Heart left ventricle (tissue), 16 donors: ENCODE results near the gene CHCHD1. TPM values are rescaled to one million over a fixed set of nuclear protein-coding genes. Genes with fewer than 3 reads are reported as not detected.

Experiments used
- ATAC-seq, 4 donors: fragments of 200-7000 bp; cut with Tn5 transposase; one replicate each; pipeline ENCODE4 v1.9.1; 2020 to 2022; ENCODE audit warnings: moderate library complexity in 4 of 4, mild to moderate bottlenecking in 3 of 4, moderate number of reproducible peaks in 1 of 4
- DNase-seq, 5 donors: peaks; one replicate each; pipeline ENCODE4 v3.0.0-alpha.2; 2020
- H3K27ac ChIP-seq, 12 donors: fragments of 200-600 bp; sonication (generic) in 4 of 12; one replicate each; pipeline versions ENCODE4 v1.5.0 to v1.8.0; 2016 to 2022; ENCODE audit warnings: mild to moderate bottlenecking in 2 of 12
- H3K27me3 ChIP-seq, 9 donors: fragments of 200-600 bp; sonication (generic) in 2 of 9; one replicate each; pipeline versions ENCODE4 v1.5.1 to v1.8.0; 2016 to 2022; ENCODE audit warnings: mild to moderate bottlenecking in 3 of 9
- H3K36me3 ChIP-seq, 9 donors: fragments of 200-600 bp; sonication (generic) in 2 of 9; one replicate each; pipeline versions ENCODE4 v1.5.0 to v1.8.0; 2018 to 2022; ENCODE audit warnings: mild to moderate bottlenecking in 2 of 9
- H3K4me1 ChIP-seq, 12 donors: fragments of 200-600 bp; sonication (generic) in 4 of 12; one replicate each; pipeline versions ENCODE4 v1.5.0 to v1.8.0; 2016 to 2022; ENCODE audit warnings: mild to moderate bottlenecking in 3 of 12
- H3K4me3 ChIP-seq, 12 donors: fragments of 200-600 bp; sonication (generic) in 4 of 12; one replicate each; pipeline versions ENCODE4 v1.5.0 to v1.8.0; 2017 to 2022; ENCODE audit warnings: mild to moderate bottlenecking in 9 of 12, moderate library complexity in 4 of 12
- H3K9me3 ChIP-seq, 12 donors: fragments of 200-600 bp; sonication (generic) in 4 of 12; one replicate each; pipeline versions ENCODE4 v1.5.0 to v1.8.0; 2016 to 2022; ENCODE audit warnings: mild to moderate bottlenecking in 1 of 12
- CTCF ChIP-seq, 12 donors: fragments of 200-600 bp; sonication (generic) in 4 of 12; IDR thresholded peaks; one replicate each; pipeline versions ENCODE4 v1.5.0 to v1.8.0; 2018 to 2022; ENCODE audit warnings: antibody characterized with exemption in 12 of 12, mild to moderate bottlenecking in 5 of 12
- POLR2A ChIP-seq, 2 donors: fragments of 450-650 bp; IDR thresholded peaks; one replicate each; pipeline ENCODE4 v1.6.1; 2017; ENCODE audit warnings: antibody characterized with exemption in 2 of 2, mild to moderate bottlenecking in 2 of 2, moderate library complexity in 2 of 2
- WGBS, 4 donors: extraction: QIAGEN DNeasy Blood & Tissue Kit in 2 of 4; methylation state at CpG; one replicate each; pipeline versions ENCODE4 v1.1.5 to v1.1.7; 2013 to 2018; 5-methylcytosine and 5-hydroxymethylcytosine counted together
- intact Hi-C, 10 donors: fragments of 100-400 bp; cut with DNase I; formaldehyde crosslinking; loops; one replicate each; pipeline versions ENCODE4 v1.11.1 to v1.14.2; 2022
- long read RNA-seq, 3 donors: library from polyadenylated mRNA; unstranded; transcript quantifications; one replicate each; pipeline ENCODE4 v2.0.0, GENCODE V29; 2020 to 2021
- polyA plus RNA-seq, 2 donors: library from polyadenylated mRNA; stranded (reverse); fragments of 200-250 nt; gene quantifications; one replicate each; pipeline ENCODE4 v1.2.3, GENCODE V29; 2013
- total RNA-seq, 9 donors: library from RNA; depleted of rRNA in 2 of 9; stranded (reverse); fragments of >200 nt in 2 of 9; fragmentation: NEBNext Ultra II Directional in 3 of 9; extraction: Animal tissue kit (Norgen Biotek cat#: 25700) in 3 of 9; gene quantifications; one replicate each; pipeline versions ENCODE4 v1.1.0 to v1.2.4, GENCODE V29; 2016 to 2023
- donor health status: ischemic (EF 13 %, LVEDD 7.1; RV severe dilation, severe dysfunction).
- donor health status: healthy with polysubstance abuse.
- donor health status: DM: no; HTN: yes; CAD: no.
- donor health status: DM: no; HTN: no; CAD: no.
- donor health status: ischemic (EF 25% LVEDD 6.9; RV normal size, moderate dysfunction).
- donor health status: ischemic (EF 25% LVEDD 5.7; RV mildly dilated, moderate dysfunction).
- donor health status: healthy.
- donor health status: DM: yes; HTN: yes; CAD: no.
- donor health status: ischemic (EF 35%, LVEDD 5.7; RV mildly dilated, moderate dysfunction).
- donor health status: nonischemic (EF 11% LVEDD 7.7; RV severe dilation, severe dysfunction).
- donor health status: DM: yes; HTN: yes; CAD: no.
- donor health status: PGD.
- donor health status: ischemic (EF 29% LVEDD 5.4; RV normal size, mild dysfunction).
- donor health status: nonischemic (EF 23%, LVEDD 6.1; RV moderate dilation, normal function).

CHCHD1 gene
- total RNA-seq = 10 to 100 TPM; 17.3 to 39.8 (median 22.7) TPM
- 10 to 100 TPM; 76.0 to 77.9 TPM for polyA plus RNA-seq
- long read RNA-seq, donor 1, transcript CHCHD1-201 (3 exons, 835 nt) = major isoform, 19 of 23 reads
- long read RNA-seq, donor 1, partial matches to known transcripts = 4 of 23 reads
- long read RNA-seq, donor 1, other reads (novel, unspliced or antisense) = 0 of 23 reads
- long read RNA-seq, donor 2, transcript CHCHD1-201 (3 exons, 835 nt) = major isoform, 13 of 16 reads
- long read RNA-seq, donor 2, partial matches to known transcripts = 0 of 16 reads
- long read RNA-seq, donor 2, other reads (novel, unspliced or antisense) = 2 of 16 reads
- long read RNA-seq, donor 3, transcript CHCHD1-201 (3 exons, 835 nt) = major isoform, 14 of 15 reads
- long read RNA-seq, donor 3, partial matches to known transcripts = 0 of 15 reads
- long read RNA-seq, donor 3, other reads (novel, unspliced or antisense) = 1 of 15 reads

- H3K4me3 ChIP-seq = peak within 1 kb of the TSS; percentile 70 to 99 (median 92)
- 0 to 1% (median 0%) methylated on average over 51 to 57 of the region's 57 CpGs for WGBS, 4 donors
- no peaks in the 10 kb centered on the region for H3K27me3 ChIP-seq
- DNase-seq (peak; percentile 92 to 97 (median 94)), ATAC-seq (peak; percentile 60 to 84 (median 79))
- no peaks in the 10 kb centered on the region for H3K9me3 ChIP-seq
- peaks cover 0 to 33% (median 29%) of the 10 kb centered on the region in 9 donors for H3K36me3 ChIP-seq
- peaks cover 6 to 53% (median 43%) of the 10 kb centered on the region in 12 donors for H3K4me1 ChIP-seq
- intact Hi-C loops = loop anchor here in 1 of 10 donors (5.0 kb wide), 1 partner anchor 35 kb away; no protein-coding TSS in a partner anchor
- TF ChIP-seq POLR2A (IDR thresholded peaks at IDR 0.05) (peak in 1 of 2 donors; percentile 66), CTCF (IDR thresholded peaks at IDR 0.05) (peak in 1 of 12 donors; percentile 4)
- H3K27ac ChIP-seq = peak within 1 kb of the TSS; percentile 75 to 97 (median 93)
Observed at GRCh38 chr10:73781879-73782748, at the start of gene CHCHD1. CHCHD1 (plus strand) TSS chr10:73782048; CDS start chr10:73782076, 28 bp downstream.

GRCh38 chr10:73732426-73732825 lies 49.4 kb upstream of the CHCHD1 start:
- intact Hi-C loops = loop anchor here in 3 of 10 donors (5.0 to 10.0 kb wide), 2 partner anchors 78 to 80 kb away; partner anchors contain the start of gene SYNPO2L (in 1 of the 3)

GRCh38 chr10:73732931-73733623 lies 48.8 kb upstream of the CHCHD1 start:
- WGBS, 4 donors = 69 to 85% (median 70%) methylated on average over 48 to 84 of the region's 84 CpGs
- intact Hi-C loops = loop anchor here in 3 of 10 donors (5.0 to 10.0 kb wide), 2 partner anchors 78 to 81 kb away; partner anchors contain the start of gene SYNPO2L (in 1 of the 3)

More at GRCh38 chr10:73732426-73732825, 49.4 kb upstream of the CHCHD1 start:
- H3K27ac ChIP-seq = no peak overlapping the region
- peaks cover 0 to 57% (median 46%) of the 10 kb centered on the region in 9 donors for H3K36me3 ChIP-seq
- DNase-seq = no peak
- peaks cover 5 to 48% (median 28%) of the 10 kb centered on the region in 12 donors for H3K4me1 ChIP-seq
- H3K27me3 ChIP-seq = no peaks in the 10 kb centered on the region
- no peak for ATAC-seq
- H3K9me3 ChIP-seq = no peaks in the 10 kb centered on the region
- 91 to 94% (median 92%) methylated on average over 17 to 20 of the region's 20 CpGs for WGBS, 4 donors
- no peak for TF ChIP-seq POLR2A (IDR thresholded peaks at IDR 0.05)
- TF ChIP-seq CTCF (IDR thresholded peaks at IDR 0.05) = no peak
- H3K4me3 ChIP-seq = no peak overlapping the region

More at GRCh38 chr10:73732931-73733623, 48.8 kb upstream of the CHCHD1 start:
- Histone ChIP-seq H3K4me3 (peak overlapping the region in 6 of 12 donors; percentile 16 to 29 (median 27)), H3K9me3 (no peaks in the 10 kb centered on the region), H3K4me1 (peaks cover 5 to 48% (median 28%) of the 10 kb centered on the region in 12 donors), H3K36me3 (peaks cover 0 to 55% (median 43%) of the 10 kb centered on the region in 9 donors), H3K27me3 (no peaks in the 10 kb centered on the region), H3K27ac (peak overlapping the region in 7 of 12 donors; percentile 2 to 67 (median 24))
- DNase-seq (peak in 1 of 5 donors; percentile 42), ATAC-seq (no peak)
- TF ChIP-seq CTCF (IDR thresholded peaks at IDR 0.05) (no peak), POLR2A (IDR thresholded peaks at IDR 0.05) (no peak)
